Esophagus mucosa (tissue), 1 donor: Measurements from ENCODE around the gene DYDC1. TPM values are rescaled to one million over a fixed set of nuclear protein-coding genes. Genes with fewer than 3 reads are reported as not detected.
"Not testable (repeated sequence)": the region's sequence is repeated elsewhere in the genome, so short reads cannot be mapped to it uniquely, and the experiment has no call there.

Source experiments
- ATAC-seq: fragments of 200-7000 bp; cut with Tn5 transposase; one replicate; pipeline ENCODE4 v1.9.1; 2020
- total RNA-seq: library from RNA; stranded (reverse); gene quantifications from one replicate; pipeline ENCODE4 v1.2.4, GENCODE V29; 2023
- donor health status: DM: yes; HTN: yes; CAD: no.

The DYDC1 gene
- total RNA-seq, 1 donor from 2014 or later, result not detected

- ATAC-seq, result no peak
These were observed 22.6 kb downstream of the DYDC1 start for GRCh38 chr10:80333983-80334382.

GRCh38 chr10:80324891-80325364, 31.6 kb downstream of the DYDC1 start:
- no peak for ATAC-seq

- no peak for ATAC-seq
These were observed 32.5 kb downstream of the DYDC1 start for GRCh38 chr10:80324086-80324485.

- ATAC-seq, result peak; percentile 20
These were observed 33.2 kb downstream of the DYDC1 start for GRCh38 chr10:80323311-80323710.

DNA sequence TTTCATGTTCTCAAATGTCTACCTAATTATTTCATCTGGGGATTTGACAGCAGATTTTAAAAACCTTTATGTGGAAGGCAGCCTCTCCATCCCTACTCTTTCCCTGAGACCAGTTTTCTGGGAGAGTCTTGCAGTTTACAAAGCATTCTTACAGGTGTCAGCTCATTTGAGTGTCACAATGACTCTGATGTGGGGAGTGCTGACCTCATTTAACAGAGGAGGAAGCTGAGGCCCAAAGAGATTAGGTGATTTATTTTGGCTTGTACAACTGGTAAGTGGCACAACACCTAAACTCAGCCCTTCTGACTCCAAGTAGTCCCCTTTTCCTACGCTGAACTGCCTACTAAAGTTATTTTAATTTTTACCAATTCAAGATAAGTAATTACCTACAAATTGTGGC, 33.8 kb downstream of the DYDC1 start:
- ATAC-seq, result peak; percentile 60

GRCh38 chr10:80322158-80322557, 34.4 kb downstream of the DYDC1 start:
- no peak for ATAC-seq

- ATAC-seq, result no peak
These were observed 35.4 kb downstream of the DYDC1 start for GRCh38 chr10:80321183-80321582.

- no peak for ATAC-seq
These were observed 36.2 kb downstream of the DYDC1 start for GRCh38 chr10:80320377-80320776.

- ATAC-seq, result no peak
These were observed 36.7 kb downstream of the DYDC1 start for GRCh38 chr10:80319725-80320290.

- no peak for ATAC-seq
These were observed 37.2 kb downstream of the DYDC1 start for GRCh38 chr10:80319318-80319717.

DNA sequence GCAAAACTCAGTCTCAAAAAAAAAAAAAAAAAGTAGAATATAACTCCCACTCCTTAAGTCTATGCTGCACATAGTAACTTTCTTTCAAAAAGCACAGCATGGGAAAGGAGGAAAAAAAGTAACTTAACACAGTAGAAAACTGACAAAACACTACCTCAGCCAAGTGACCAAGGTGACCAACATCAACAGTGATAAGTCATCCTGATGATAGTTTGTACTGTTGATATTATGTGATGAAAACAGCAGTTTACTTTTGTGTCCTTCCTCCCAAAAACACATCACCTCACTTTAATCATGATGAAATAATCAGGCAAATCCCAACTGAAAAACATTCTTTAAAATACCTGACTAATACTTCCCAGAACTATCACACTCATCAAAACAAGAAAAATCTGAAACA, 37.8 kb downstream of the DYDC1 start:
- no peak for ATAC-seq

DNA sequence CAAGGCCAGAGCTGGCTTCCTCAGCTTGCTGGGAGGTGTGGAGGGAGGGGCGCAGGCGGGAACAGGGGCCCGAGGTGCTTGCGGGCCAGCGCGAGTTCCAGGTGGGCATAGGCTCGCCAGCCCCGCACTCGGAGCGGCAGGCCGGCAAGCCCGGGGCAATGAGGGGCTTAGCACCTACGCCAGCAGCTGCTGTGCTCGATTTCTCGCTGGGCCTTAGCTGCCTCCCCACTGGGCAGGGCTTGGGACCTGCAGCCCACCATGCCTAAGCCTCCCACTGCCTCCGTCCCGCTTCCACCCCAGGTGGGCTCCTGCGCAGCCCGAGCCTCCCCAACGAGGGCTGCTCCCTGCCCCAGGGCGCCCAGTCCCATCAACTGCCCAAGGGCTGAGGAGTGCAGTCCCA, 41.2 kb downstream of the DYDC1 start:
- no peak for ATAC-seq

- no peak for ATAC-seq
These were observed 43.0 kb downstream of the DYDC1 start for GRCh38 chr10:80313523-80313922.

- not testable (repeated sequence) for ATAC-seq
These were observed 50.6 kb downstream of the DYDC1 start for GRCh38 chr10:80305989-80306388.

DNA sequence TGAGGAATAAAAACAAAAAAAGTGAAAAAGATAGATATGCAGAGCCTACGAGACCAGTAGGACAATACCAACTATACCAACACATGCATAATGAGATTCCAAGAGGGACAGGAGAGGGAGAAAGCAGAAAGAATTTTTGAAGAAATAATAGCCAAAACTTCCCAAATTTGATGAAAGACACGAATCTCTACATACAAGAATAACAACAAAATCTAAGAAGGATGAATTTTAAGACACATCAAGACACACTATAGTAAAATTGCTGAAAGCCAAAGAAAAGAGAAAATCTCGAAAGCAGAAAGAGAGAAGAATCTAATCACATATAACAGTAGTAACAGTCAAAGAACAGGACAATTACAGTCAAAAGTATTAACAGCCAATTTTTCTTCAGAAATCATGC, 59.6 kb downstream of the DYDC1 start:
- ATAC-seq, result no peak

GRCh38 chr10:80292607-80293239, 63.8 kb downstream of the DYDC1 start:
- no peak for ATAC-seq

GRCh38 chr10:80290474-80291220, 65.9 kb downstream of the DYDC1 start:
- no peak for ATAC-seq

GRCh38 chr10:80289451-80290287, 66.9 kb downstream of the DYDC1 start, which contains the start of gene MAT1A:
Gene MAT1A (minus strand): TSS chr10:80289658. CDS start chr10:80289423, 235 bp downstream.
- peak; percentile 95 for ATAC-seq

GRCh38 chr10:80288849-80289248, 67.7 kb downstream of the DYDC1 start:
- ATAC-seq, result no peak
